Spleen (tissue), 11 donors: ENCODE measurements around the gene C11orf24. TPM values are rescaled to one million over a fixed set of nuclear protein-coding genes. Genes with fewer than 3 reads are reported as not detected.

Experiments
- DNase-seq: peaks from one replicate; pipeline ENCODE4 v3.0.0-alpha.2; 2020
- H3K27ac ChIP-seq, 8 donors: fragments of 200-600 bp; sonication (generic) in 7 of 8; 1 replicate in 4 of 8; 2 replicates in 4 of 8; pipeline versions ENCODE4 v1.5.0 to v1.8.0; 2016 to 2021; ENCODE audit warnings: inconsistent platforms in 4 of 8, mild to moderate bottlenecking in 4 of 8, moderate library complexity in 1 of 8
- H3K27me3 ChIP-seq, 7 donors: fragments of 200-600 bp; sonication (generic) in 6 of 7; replicated peaks in 1 of 7; 1 replicate in 4 of 7; 2 replicates in 3 of 7; pipeline versions ENCODE4 v1.5.0 to v1.8.0; 2016 to 2021; ENCODE audit warnings: inconsistent platforms in 3 of 7, mild to moderate bottlenecking in 1 of 7
- H3K36me3 ChIP-seq, 6 donors: fragments of 200-600 bp; sonication (generic) in 5 of 6; 1 replicate in 4 of 6; 2 replicates in 2 of 6; pipeline versions ENCODE4 v1.5.0 to v1.8.0; 2016 to 2021; ENCODE audit warnings: inconsistent platforms in 2 of 6
- H3K4me1 ChIP-seq, 6 donors: fragments of 200-600 bp; sonication (generic) in 5 of 6; 1 replicate in 3 of 6; 2 replicates in 3 of 6; pipeline versions ENCODE4 v1.5.0 to v1.8.0; 2016 to 2021; ENCODE audit warnings: inconsistent platforms in 3 of 6
- H3K4me3 ChIP-seq, 8 donors: fragments of 200-600 bp; sonication (generic) in 7 of 8; 1 replicate in 4 of 8; 2 replicates in 4 of 8; pipeline versions ENCODE4 v1.5.0 to v1.8.0; 2016 to 2021; ENCODE audit warnings: inconsistent platforms in 4 of 8, mild to moderate bottlenecking in 4 of 8, moderate library complexity in 2 of 8
- H3K9me3 ChIP-seq, 8 donors: fragments of 200-600 bp; sonication (generic) in 7 of 8; 1 replicate in 4 of 8; 2 replicates in 4 of 8; pipeline versions ENCODE4 v1.5.0 to v1.8.0; 2016 to 2021; ENCODE audit warnings: inconsistent platforms in 4 of 8
- POLR2A ChIP-seq, 3 donors: fragments of 450-650 bp; IDR thresholded peaks; one replicate each; pipeline ENCODE4 v1.5.1; 2017; ENCODE audit warnings: antibody characterized with exemption in 3 of 3, mild to moderate bottlenecking in 1 of 3
- POLR2AphosphoS5 ChIP-seq, 3 donors: sonication (generic); formaldehyde crosslinking; IDR thresholded peaks; one replicate each; pipeline ENCODE4 v1.5.1; 2017; ENCODE audit warnings: antibody characterized with exemption in 3 of 3
- WGBS, 5 donors: extraction: QIAGEN DNeasy Blood & Tissue Kit in 3 of 5; methylation state at CpG; one replicate each; pipeline versions ENCODE4 v1.1.5 to v1.1.7; 2013 to 2018; 5-methylcytosine and 5-hydroxymethylcytosine counted together
- intact Hi-C: fragments of 100-400 bp; cut with DNase I; formaldehyde crosslinking; loops from one replicate; pipeline ENCODE4 v1.15.0; 2023; ENCODE audit warnings: low total_unique reads
- polyA plus RNA-seq, 3 donors: library from polyadenylated mRNA; stranded (reverse); fragments of 200-250 nt; gene quantifications; one replicate each; pipeline ENCODE4 v1.2.1, GENCODE V29; 2013
- total RNA-seq, 7 donors: library from RNA; depleted of rRNA in 3 of 7; stranded (reverse); fragments of >200 nt in 3 of 7; fragmentation: NEBNext Ultra II Directional in 4 of 7; extraction: Animal tissue kit (Norgen Biotek cat#: 25700) in 4 of 7; gene quantifications; one replicate each; pipeline versions ENCODE4 v1.1.0 to v1.2.1, GENCODE V29; 2016 to 2021
- TF ChIP-seq, protein P1 (sequence below), 11 experiments: fragments of 200-600 bp in 7 of 11; fragments of 450-650 bp in 4 of 11; sonication (generic) in 4 of 11; IDR thresholded peaks in 8 of 11; conservative IDR thresholded peaks in 3 of 11; 1 replicate in 7 of 11; 2 replicates in 4 of 11; pipeline versions ENCODE4 v1.4.0 to v1.8.0; 2016 to 2021; ENCODE audit warnings: antibody characterized with exemption in 11 of 11, inconsistent platforms in 4 of 11, mild to moderate bottlenecking in 1 of 11
- donor health status: healthy with polysubstance abuse.
- donor health status: DM: no; HTN: no; CAD: no; lungs with moderate emphysema.
- donor health status: DM: no; HTN: no; CAD: no.
- donor health status: Bipolar disorder and iron deficiency.
- donor health status: healthy.
- donor health status: DM: no; HTN: no; CAD: no.
- donor health status: DM: yes; HTN: yes; CAD: no.

Gene C11orf24
- total and polyA plus RNA-seq, 10 donors = 15.9 to 36.0 (median 24.2) TPM

DNA sequence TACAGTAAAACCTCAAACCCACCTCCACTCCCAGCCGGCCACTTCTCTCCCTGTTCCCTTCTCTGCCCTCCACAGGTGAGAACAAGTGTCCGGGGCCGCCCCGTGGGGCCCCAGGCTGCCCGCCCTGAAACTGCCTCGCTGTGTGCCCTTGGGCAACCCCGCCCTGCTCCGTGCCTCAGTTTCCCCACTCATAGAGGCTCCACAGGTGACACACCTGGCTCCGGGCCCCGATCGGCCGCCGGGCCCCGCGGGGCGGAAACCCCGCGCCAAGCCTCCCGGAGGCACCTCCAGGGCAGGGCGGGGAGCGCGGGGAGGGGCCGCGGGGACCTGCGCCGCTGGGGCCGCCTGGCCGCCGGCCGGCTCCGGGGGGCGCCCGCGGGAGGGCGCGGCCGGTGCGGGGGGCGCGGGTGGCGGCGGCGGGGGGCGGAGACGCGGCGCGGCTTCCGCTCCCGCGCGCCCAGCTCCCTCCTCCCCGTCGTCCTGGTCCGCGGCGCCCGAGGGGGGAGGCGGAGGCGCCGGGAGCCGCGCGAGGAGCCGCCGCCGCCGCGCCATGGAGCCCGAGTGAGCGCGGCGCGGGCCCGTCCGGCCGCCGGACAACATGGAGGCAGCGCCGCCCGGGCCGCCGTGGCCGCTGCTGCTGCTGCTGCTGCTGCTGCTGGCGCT lies 40.5 kb upstream of the C11orf24 start, which contains the start of gene LRP5:
Gene LRP5 (plus strand): TSS at position 475 of the 663 bp plus-strand sequence. CDS start 124 bp downstream, at position 599.
- TF ChIP-seq, protein P1, sequence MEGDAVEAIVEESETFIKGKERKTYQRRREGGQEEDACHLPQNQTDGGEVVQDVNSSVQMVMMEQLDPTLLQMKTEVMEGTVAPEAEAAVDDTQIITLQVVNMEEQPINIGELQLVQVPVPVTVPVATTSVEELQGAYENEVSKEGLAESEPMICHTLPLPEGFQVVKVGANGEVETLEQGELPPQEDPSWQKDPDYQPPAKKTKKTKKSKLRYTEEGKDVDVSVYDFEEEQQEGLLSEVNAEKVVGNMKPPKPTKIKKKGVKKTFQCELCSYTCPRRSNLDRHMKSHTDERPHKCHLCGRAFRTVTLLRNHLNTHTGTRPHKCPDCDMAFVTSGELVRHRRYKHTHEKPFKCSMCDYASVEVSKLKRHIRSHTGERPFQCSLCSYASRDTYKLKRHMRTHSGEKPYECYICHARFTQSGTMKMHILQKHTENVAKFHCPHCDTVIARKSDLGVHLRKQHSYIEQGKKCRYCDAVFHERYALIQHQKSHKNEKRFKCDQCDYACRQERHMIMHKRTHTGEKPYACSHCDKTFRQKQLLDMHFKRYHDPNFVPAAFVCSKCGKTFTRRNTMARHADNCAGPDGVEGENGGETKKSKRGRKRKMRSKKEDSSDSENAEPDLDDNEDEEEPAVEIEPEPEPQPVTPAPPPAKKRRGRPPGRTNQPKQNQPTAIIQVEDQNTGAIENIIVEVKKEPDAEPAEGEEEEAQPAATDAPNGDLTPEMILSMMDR (IDR thresholded peaks at IDR 0.05 in 8 of 11, conservative IDR thresholded peaks at IDR 0.05 in 3 of 11) = no peak
- TF ChIP-seq POLR2A (IDR thresholded peaks at IDR 0.05) (no peak), POLR2AphosphoS5 (IDR thresholded peaks at IDR 0.05) (no peak)
- no peak for DNase-seq
- H3K27ac ChIP-seq = peak within 1 kb of the TSS in 3 of 8 donors; percentile 23 to 51 (median 42)
- no peaks in the 10 kb centered on the region for H3K36me3 ChIP-seq
- H3K4me3 ChIP-seq = peak within 1 kb of the TSS; percentile 40 to 81 (median 48)
- peaks cover 9 to 53% (median 40%) of the 10 kb centered on the region in 6 donors for H3K4me1 ChIP-seq
- 3 to 30% (median 16%) methylated on average over 8 to 83 of the region's 85 CpGs for WGBS, 5 donors
- intact Hi-C loops = no loop called here
- H3K27me3 ChIP-seq = peaks cover 0 to 62% (median 17%) of the 10 kb centered on the region in 7 donors
- H3K9me3 ChIP-seq = no peaks in the 10 kb centered on the region

GRCh38 chr11:68311160-68312116 lies 39.7 kb upstream of the C11orf24 start:
- peaks cover 0 to 55% (median 17%) of the 10 kb centered on the region in 7 donors for H3K27me3 ChIP-seq
- H3K9me3 ChIP-seq = no peaks in the 10 kb centered on the region
- H3K4me3 ChIP-seq = peak overlapping the region in 2 of 8 donors; percentile 57 to 81
- peaks cover 9 to 45% (median 32%) of the 10 kb centered on the region in 6 donors for H3K4me1 ChIP-seq
- 65 to 74% (median 66%) methylated on average over 25 of the region's 25 CpGs for WGBS, 5 donors
- no peaks in the 10 kb centered on the region for H3K36me3 ChIP-seq
- peak in 1 of 3 donors; percentile 37 for TF ChIP-seq POLR2AphosphoS5 (IDR thresholded peaks at IDR 0.05)
- no peak for TF ChIP-seq POLR2A (IDR thresholded peaks at IDR 0.05)
- peak overlapping the region in 3 of 8 donors; percentile 23 to 51 (median 38) for H3K27ac ChIP-seq
- DNase-seq = no peak
- intact Hi-C loops = no loop called here

GRCh38 chr11:68309621-68310185 lies 37.9 kb upstream of the C11orf24 start:
- no peak overlapping the region for H3K4me3 ChIP-seq
- TF ChIP-seq, protein P1 (IDR thresholded peaks at IDR 0.05 in 8 of 11, conservative IDR thresholded peaks at IDR 0.05 in 3 of 11) = no peak
- TF ChIP-seq POLR2A (IDR thresholded peaks at IDR 0.05) = no peak
- no peak for TF ChIP-seq POLR2AphosphoS5 (IDR thresholded peaks at IDR 0.05)

DNA sequence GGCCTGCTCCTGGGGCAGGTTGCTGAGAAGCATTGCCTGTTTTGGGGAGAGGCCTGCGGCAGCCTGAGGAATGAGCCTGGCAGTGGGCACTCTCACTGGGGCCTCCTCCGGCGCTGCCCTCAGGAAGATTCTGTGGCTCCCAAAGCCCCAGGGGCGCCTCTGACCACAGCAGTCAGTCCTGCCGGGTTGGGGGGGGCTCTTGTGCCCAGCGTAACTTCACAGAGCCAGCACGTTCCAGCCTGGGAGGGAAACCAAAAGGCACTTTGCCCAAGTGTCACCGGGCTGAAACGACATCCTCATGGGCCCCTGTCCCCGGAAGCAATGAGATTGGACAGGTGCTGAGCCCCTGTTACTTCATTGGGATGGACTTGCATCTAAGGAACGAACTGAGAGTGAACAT lies 36.3 kb upstream of the C11orf24 start:
- TF ChIP-seq POLR2AphosphoS5 (IDR thresholded peaks at IDR 0.05) (no peak), POLR2A (IDR thresholded peaks at IDR 0.05) (no peak)
- TF ChIP-seq, protein P1 (IDR thresholded peaks at IDR 0.05 in 8 of 11, conservative IDR thresholded peaks at IDR 0.05 in 3 of 11) = no peak
- Histone ChIP-seq H3K27ac (no peak overlapping the region), H3K9me3 (peaks cover 0 to 4% (median 0%) of the 10 kb centered on the region in 8 donors), H3K36me3 (no peaks in the 10 kb centered on the region), H3K27me3 (peaks cover 0 to 21% (median 10%) of the 10 kb centered on the region in 7 donors), H3K4me1 (peaks cover under 1 to 28% (median 13%) of the 10 kb centered on the region in 6 donors), H3K4me3 (no peak overlapping the region)
- DNase-seq = no peak
- intact Hi-C loops = no loop called here
- 58 to 86% (median 81%) methylated on average over 5 to 11 of the region's 11 CpGs for WGBS, 5 donors

More at GRCh38 chr11:68309621-68310185, 37.9 kb upstream of the C11orf24 start:
- no peaks in the 10 kb centered on the region for H3K36me3 ChIP-seq
- H3K4me1 ChIP-seq = peaks cover 9 to 33% (median 24%) of the 10 kb centered on the region in 6 donors
- no peak overlapping the region for H3K27ac ChIP-seq
- DNase-seq = no peak
- 83 to 97% (median 89%) methylated on average over 2 of the region's 2 CpGs for whole genome bisulfite sequencing, 5 donors
- peaks cover 0 to 37% (median 17%) of the 10 kb centered on the region in 7 donors for H3K27me3 ChIP-seq
- intact Hi-C loops = no loop called here
- H3K9me3 ChIP-seq = no peaks in the 10 kb centered on the region
